Activated CD4-positive, CD25-positive, alpha-beta regulatory T cell treated with anti-CD3 and anti-CD28 coated beads, Interleukin-2, amount 50 U/mL, for 72 hours (primary cell): ENCODE data around the gene MAL.
A peak's percentile ranks its signal among the peaks of the same experiment; 100 is the strongest.
"Not testable (repeated sequence)": the region's sequence is repeated elsewhere in the genome, so short reads cannot be mapped to it uniquely, and the experiment has no call there.

Experiments
- DNase-seq: peaks from one replicate; pipeline ENCODE4 v3.0.0; 2021

Gene MAL

DNA sequence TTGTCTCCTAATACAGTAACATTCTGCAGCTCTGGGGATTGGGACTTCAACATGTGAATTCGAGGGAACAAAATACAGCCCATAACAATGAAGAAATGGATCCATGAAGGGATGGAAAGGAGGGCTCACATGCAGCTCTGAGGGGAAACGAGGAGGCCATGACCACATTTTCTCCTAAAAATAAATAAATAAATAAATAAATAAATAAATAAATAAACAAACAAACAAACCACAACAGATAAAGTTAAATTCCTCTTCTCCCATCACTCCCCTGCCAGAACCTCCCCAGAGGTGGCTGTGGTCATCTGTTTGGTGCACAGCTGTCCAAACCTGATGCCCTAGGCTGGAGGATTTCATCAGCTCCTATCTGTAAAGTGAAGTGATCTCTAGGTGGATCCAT lies 42.7 kb downstream of the MAL start:
- DNase-seq = no peak

DNA sequence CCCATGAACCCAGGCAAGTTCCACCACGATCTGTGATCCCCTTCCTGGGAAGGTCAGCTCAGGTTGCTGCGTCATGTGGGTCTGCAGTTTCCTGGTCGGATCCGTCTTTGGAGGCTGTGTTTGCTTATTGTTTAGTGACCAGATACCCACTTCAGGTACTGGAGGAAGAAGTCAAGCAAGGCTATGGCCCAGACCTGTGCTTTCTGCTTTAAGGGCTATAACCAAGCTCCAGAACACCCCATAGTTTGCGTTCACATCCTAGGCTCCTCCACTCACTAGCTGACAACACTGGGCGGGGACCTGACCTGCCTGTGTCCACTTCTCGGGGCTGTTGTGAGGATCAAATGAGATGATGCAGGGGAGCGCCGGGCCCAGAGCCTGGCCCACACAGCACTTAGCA lies 44.0 kb downstream of the MAL start:
- DNase-seq = no peak

DNA sequence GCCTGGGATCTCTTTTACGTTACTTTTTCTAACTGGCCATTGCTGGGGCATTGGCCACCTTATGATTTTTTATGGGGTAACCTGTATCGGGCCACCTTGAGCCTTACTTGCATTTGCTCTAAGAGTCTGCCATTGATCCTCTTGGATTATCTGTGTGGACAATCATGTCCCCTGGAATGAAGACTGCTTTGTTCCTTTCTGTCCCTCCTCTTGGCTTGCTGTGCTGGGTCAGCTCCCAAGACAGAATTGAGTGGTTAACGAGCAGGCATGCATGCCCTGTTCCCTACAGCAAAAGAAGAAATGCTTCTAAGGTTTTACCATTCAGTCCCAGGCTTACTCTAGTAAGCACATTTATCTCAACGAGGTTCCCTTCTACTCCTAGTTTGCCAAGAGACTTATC lies 46.3 kb downstream of the MAL start:
- DNase-seq = no peak

DNA sequence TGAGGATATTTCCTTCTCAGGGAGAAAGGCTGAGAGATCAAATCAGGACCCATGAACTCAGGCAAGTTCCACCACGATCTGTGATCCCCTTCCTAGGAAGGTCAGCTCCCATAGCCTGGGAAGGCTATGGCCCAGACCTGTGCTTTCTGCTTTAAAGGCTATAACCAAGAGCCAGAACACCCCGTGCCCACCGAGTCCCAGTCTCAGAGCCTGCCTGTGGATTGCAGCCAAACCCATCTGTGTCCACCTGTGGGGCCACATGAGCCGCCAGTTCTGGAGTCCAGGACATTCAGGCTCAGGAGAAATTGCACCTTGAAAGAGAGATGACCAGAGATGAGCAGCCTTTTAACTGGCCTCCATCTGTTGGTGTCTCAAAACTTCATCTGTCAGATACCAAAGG lies 46.9 kb downstream of the MAL start:
- no peak for DNase-seq

DNA sequence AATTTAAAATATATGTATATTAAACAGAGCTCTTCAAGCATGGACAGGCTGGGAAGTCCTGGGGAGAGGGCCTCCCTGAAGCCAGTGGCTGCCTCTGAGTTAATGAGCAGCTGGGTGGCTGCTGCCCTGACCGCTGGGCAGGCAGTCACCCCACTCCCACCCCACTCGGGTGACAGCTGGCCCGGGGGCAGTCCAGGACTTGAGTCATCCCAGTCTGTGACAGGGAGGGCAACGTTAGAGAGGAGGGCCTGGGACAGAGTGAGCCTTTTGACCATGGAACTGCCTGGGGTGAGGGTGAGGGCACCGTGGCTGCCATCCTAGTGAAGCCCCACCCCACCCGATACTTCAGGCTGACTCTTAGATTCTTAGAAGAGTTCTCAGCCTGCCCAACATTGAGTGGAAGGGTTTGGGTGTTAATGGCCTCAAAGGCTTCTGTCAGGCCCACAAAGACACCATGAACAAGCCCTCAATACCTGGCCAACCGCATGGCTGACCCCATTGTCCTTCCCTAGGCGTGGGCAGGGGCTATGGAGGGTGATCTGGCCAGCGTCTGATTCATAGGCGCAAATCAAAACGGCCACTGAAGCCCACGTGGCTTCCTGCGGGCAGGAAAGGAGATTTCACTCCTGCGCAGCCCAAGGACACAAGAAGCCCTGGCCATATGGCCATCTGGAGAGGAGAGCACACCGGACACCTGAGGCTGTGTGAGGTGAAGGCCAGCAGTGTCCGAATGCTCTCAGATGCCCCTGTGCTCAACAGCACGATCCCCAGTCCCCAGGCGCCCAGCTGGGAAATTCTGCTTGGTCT lies 48.6 kb downstream of the MAL start:
- DNase-seq = no peak

DNA sequence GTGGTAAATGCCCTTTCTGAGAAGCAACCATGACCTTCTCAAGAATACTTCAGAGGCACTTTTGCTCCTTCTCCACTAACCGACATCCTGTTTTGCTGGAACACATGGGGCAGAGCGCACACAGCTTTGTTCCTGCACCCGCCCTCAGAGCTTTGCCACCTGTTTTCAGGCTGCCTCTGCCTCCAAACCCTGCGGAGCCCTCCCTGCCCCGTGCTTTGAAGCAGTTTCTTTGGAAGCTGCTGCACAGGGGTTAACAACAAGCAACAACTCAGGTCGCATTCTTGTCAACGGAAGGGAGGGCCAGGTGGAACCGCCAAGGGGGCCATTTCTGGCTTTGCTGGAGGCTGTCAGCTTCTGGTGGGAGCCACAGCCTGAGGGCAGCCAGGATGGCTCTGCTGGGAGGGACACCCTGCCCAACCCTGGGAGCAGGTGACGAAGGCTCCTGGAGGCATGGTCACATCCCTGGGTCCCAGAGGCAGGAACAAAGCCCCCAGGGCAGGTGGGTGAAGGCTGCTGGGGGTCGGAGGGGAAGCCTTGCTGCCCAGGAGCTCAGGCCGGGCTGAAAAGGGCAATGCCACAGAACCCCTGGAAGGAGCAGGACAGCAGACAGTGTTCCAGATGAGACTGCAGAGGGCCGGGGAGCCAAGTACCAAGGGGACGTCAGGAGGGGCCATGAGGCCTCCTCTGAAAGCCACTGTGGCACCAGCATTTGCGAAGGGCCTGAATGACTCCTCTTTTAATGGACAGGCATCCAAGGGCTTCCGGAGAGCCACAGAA lies 49.3 kb downstream of the MAL start:
- peak; percentile 64 for DNase-seq

DNA sequence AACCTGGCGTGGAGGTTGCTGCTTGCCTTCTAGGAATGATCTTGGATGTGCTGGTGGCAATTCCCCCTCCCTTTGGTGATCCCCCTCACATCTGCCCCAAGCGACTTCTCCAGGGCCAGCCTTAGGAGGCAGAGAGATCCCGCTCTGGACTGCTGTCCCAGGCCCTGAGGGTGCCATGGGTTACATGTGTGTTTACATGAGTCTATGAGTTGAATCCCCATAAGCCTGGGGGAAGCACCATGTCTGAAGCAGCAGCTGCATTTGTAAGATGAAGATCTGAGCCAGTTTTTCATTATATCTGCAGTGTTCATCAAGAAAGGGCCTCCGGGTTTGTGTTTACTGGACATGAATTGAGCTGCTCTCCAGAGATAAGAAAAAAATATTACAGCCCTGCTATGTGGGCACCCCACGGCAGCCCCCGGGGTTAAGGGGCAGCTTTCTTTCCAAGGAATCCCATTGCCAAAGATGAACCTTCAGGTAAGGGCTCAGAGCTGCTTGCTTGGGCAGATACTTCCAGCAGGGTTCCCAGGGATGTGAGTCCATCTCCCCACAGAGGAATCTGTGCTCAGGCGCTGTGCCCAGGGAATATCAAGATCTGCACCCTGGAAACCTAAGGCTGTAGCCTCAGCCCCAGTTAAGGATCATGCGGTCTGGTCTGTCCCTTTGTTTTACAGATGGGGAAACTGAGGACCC lies 50.1 kb downstream of the MAL start:
- no peak for DNase-seq

DNA sequence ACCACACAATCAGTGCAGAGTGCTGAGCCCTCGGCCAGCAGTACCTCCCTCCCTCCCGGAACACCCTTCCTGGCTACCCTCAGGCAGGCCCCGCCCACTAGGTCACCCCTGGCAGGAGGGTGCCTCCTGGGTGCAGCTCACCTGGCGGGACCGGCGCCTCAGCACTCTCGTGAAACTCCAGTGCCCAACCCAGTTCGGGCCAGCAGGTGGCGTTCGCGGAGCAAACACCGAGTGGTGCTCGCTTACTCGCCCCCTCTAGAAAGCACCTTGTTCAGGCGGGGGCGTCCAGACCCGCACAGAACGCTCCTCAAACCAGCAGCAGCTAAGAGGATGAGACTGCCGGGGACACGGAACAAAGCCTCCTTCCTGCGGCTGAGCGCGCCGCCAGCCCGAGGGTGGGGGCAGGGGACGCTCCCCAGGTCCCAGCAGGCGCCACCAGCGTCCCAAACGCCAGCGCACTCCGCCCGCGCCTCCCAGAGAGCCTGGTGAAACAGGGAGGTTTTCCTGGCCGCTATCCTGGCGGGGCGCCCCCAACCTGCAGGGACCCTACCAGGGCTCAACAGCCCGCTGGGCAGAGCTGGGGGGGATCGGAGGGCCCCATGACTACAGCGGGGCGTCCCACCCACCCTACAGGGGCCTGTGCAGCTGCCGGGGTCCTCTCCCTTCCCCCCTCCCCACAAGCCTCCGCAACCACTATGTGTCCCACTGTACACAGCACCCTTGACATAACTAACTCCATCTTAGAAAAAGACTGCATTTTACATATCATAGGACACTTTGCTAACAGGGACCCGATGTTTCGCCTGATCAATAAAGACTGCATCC lies 51.4 kb downstream of the MAL start:
- DNase-seq = peak; percentile 88

DNA sequence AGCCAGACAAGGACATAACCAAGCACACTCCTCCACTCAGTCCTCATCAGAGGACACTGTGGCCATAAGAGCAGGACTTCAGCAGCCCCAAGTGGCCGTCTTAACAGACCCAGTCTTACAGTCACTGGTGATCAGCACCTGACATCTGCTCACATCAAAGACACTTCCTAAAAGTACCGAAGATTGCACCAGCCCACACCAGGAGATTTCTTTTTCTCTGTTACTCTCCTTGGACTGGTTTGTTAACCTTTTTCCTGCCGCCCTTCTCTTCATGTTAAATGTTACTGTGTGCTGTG lies 52.0 kb downstream of the MAL start:
- no peak for DNase-seq

DNA sequence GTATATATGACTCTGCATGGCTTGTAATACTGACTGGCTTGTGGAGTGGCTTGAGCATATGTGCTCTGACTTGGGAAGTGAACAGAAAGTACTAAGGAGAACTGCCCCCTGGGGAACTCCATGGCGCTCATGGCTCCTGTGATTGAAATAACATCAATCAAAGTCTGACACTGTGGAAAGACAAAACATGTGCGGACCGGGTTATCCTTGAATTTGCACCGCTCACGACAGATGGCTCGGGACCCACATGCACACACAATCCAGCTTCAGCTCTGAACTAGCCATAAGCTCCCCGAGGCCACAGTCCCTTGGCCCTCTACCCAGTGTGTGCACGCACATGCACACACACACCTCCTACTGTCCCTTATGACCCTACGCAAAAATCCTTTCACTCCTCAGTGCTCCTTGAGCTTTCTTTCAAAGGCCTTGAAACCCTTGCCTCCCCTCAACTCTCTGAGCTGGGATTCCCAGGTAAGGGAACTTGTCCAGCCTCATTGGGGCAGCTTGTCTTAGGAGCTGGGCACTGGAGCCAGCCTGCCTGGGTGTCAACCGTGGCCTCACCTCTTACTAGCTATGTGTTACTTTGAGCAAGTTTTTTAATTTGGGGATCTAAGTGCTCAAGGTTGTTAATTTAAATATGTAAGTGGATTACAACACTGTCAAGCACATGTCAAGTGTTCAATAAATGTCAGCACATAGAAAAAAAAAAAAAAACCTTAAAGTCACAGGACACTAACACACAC lies 52.5 kb downstream of the MAL start:
- DNase-seq = no peak

DNA sequence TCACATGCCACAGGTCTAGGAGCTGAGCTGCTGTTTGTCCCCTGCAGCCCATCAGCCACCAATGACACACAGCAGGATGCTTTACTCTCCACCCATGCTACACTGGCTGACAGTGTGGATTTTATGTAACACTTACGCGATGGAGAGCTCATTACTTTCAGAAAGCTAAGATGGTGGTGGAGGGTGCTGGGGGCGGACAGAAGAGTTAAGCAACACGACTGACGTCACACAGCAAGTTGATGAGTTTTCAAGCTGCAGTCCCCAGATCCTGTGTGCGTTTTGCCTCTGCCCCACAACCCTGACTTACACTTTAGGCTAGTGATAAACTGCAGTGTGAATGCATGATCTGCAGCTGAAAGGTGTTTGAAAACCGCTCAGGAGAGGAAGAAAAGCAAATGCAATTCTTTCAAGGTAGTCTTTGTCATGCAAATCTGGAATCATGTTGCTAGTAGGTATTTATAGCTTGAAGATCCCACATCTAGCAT lies 53.7 kb downstream of the MAL start:
- no peak for DNase-seq

DNA sequence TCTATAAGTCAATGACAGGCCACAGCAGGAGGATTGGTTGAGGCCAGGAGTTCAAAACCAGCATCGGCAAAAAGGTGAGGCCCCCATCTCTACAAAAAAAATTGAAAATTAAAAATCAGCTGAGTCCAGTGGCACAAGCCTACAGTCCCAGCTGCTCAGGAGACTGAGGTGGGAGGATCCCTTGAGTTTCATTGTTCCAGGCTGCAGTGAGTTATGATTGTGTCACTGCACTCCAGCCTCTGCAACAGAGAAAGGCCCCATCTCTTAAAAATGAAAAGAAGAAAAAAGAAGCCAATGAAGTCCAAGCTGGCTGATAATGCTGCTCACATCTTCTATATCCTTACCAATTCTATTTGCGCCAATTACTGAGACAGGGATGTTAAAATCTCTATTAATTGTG lies 57.0 kb downstream of the MAL start:
- no peak for DNase-seq

DNA sequence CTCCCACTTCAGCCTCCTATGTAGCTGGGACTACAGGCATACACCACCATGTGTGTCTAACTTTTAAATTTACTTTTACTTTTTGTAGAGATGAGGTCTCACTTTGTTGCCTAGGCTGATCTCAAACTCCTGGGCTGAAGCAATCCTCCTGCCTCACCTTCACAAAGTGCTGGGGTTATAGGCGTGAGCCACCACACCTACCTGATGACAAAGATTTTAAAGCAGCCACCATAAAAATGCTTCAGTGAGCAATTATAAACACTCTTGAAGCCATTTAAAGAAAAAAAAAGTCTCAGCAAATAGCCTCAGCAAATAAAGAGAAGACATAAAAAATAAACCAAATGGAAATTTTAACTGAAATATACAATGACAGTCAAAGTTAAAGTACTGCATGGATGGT lies 60.5 kb downstream of the MAL start:
- DNase-seq = no peak

DNA sequence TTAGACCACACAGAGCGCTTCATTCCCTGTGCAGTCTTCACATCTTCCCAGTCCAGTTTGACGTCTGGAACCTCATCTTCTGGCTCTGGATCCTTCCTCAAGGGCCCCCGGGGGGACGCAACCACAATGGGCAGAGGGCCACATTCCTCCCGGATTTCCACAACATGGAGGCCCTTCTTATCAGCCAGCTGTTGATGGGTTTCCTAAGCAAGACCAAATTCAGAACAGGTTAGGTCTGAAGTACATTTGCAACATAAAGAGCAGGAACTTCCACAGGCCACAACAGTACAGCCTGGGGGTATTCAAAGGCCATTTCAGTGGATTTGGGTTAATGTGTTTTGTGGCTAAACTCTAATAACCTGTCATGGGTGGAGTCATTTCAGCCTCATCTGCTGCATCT lies 61.9 kb downstream of the MAL start:
- no peak for DNase-seq

DNA sequence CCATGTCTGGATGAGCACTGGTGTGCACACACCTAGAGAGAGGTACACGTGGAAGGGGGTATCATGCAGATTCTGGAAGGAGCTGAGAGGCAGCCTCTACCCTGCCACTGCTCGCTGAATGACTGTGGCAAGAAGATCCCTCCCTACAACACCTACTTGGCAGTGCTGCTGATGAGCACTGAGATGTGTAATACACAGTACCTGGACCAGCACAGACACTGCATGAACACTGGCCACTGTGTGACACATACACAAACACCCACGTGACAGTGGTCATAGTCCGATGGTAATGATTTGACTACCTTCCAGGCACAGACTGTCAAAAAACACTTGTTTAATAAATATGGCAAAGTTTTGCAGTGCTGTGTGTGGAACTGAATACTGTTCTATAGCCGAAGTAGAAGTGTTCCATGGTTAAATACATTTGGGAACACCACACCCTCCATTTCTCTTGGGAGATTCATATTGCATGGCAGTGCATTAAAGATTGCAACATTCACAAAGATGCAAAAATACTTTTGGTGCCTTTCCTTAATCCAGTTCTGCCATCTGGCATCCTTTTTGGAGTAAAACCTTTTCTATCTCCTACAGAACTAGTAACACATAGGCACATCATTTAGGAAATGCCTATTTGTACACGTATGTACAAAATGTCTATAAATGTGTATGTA lies 66.5 kb downstream of the MAL start:
- DNase-seq = no peak

DNA sequence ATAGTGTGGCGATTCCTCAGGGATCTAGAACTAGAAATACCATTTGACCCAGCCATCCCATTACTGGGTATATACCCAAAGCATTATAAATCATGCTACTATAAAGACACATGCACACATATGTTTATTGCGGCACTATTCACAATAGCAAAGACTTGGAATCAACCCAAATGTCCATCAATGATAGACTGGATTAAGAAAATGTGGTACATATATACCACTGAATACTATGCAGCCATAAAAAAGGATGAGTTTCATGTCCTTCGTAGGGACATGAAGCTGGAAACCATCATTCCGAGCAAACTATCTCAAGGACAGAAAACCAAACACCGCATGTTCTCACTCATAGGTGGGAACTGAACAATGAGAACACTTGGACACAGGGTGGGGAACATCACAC lies 72.8 kb downstream of the MAL start:
- not testable (repeated sequence) for DNase-seq

DNA sequence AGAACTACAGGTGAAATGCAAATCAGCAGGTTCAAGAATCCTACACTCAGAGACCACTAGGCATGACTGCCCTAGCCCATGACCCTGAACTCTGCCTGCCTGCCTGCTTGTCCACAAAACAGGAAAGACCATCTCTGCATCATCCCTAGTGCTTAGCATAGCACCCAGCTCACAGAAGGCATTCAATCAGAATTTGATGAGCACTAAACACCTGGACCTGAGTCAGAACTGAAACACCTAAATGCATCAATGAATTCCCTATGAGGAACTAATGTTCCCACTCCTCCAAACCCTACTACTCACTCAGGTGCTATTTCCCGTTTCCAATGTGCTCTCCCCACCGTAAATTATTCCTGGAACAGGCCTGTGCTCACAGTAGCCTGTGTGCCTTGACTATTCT lies 74.4 kb downstream of the MAL start:
- no peak for DNase-seq
